Measurements from ENCODE around the gene DIP2A.
A peak's percentile ranks its signal among the peaks of the same experiment; 100 is the strongest.
"Not testable (repeated sequence)": the region's sequence is repeated elsewhere in the genome, so short reads cannot be mapped to it uniquely, and the experiment has no call there.

Gene DIP2A

GRCh38 chr21:46443910-46444309, 14.8 kb upstream of the DIP2A start:
- ATAC-seq (replicated peaks) (no peak), DNase-seq (no peak)
- Mint-ChIP-seq H3K27me3 (no peaks in the 10 kb centered on the region), H3K4me1 (no peaks in the 10 kb centered on the region), H3K36me3 (peaks cover 42 to 60% of the 10 kb centered on the region in 2 donors), H3K9me3 (peaks cover 5% of the 10 kb centered on the region in 2 donors), H3K27ac (no peak overlapping the region), H3K4me3 (no peak overlapping the region)

GRCh38 chr21:46448108-46448507, 10.6 kb upstream of the DIP2A start:
- no peak overlapping the region for H3K4me3 Mint-ChIP-seq
- no peak overlapping the region for H3K27ac Mint-ChIP-seq
- peaks cover 19 to 36% of the 10 kb centered on the region in 2 donors for H3K36me3 Mint-ChIP-seq
- peaks cover 0 to 6% of the 10 kb centered on the region in 2 donors for H3K4me1 Mint-ChIP-seq
- peaks cover 5% of the 10 kb centered on the region in 2 donors for H3K9me3 Mint-ChIP-seq
- H3K27me3 Mint-ChIP-seq, result no peaks in the 10 kb centered on the region
- no peak for DNase-seq
- no peak for ATAC-seq (replicated peaks)

GRCh38 chr21:46448855-46449254, 9.8 kb upstream of the DIP2A start:
- not testable (repeated sequence) for H3K27me3 Mint-ChIP-seq; H3K9me3 Mint-ChIP-seq; DNase-seq; H3K4me1 Mint-ChIP-seq; ATAC-seq (replicated peaks); H3K4me3 Mint-ChIP-seq; H3K27ac Mint-ChIP-seq
- peaks cover 18 to 33% of the 10 kb centered on the region in 2 donors for H3K36me3 Mint-ChIP-seq

GRCh38 chr21:46452710-46453109, 6.0 kb upstream of the DIP2A start:
- ATAC-seq (replicated peaks), result no peak

GRCh38 chr21:46454142-46454541, 4.5 kb upstream of the DIP2A start:
- H3K27me3 Mint-ChIP-seq, result no peaks in the 10 kb centered on the region
- H3K4me3 Mint-ChIP-seq, result no peak overlapping the region
- H3K9me3 Mint-ChIP-seq, result no peaks in the 10 kb centered on the region
- DNase-seq, result no peak
- no peak overlapping the region for H3K27ac Mint-ChIP-seq
- ATAC-seq (replicated peaks), result no peak
- peaks cover 8 to 35% of the 10 kb centered on the region in 2 donors for H3K4me1 Mint-ChIP-seq
- H3K36me3 Mint-ChIP-seq, result peaks cover 12 to 20% of the 10 kb centered on the region in 2 donors

More at GRCh38 chr21:46452710-46453109, 6.0 kb upstream of the DIP2A start:
- Mint-ChIP-seq H3K4me1 (peaks cover 7 to 30% of the 10 kb centered on the region in 2 donors), H3K36me3 (peaks cover 17 to 30% of the 10 kb centered on the region in 2 donors), H3K4me3 (no peak overlapping the region), H3K27ac (no peak overlapping the region), H3K9me3 (peaks cover 3 to 5% of the 10 kb centered on the region in 2 donors), H3K27me3 (no peaks in the 10 kb centered on the region)
- no peak for DNase-seq

GRCh38 chr21:46454634-46455390, 3.9 kb upstream of the DIP2A start:
- peaks cover 11 to 18% of the 10 kb centered on the region in 2 donors for H3K36me3 Mint-ChIP-seq
- H3K27ac Mint-ChIP-seq, result no peak overlapping the region

GRCh38 chr21:46455575-46456385, 2.9 kb upstream of the DIP2A start:
- DNase-seq, result no peak
- Mint-ChIP-seq H3K36me3 (peaks cover 10 to 11% of the 10 kb centered on the region in 2 donors), H3K4me1 (peaks cover 8 to 44% of the 10 kb centered on the region in 2 donors), H3K27ac (no peak overlapping the region), H3K27me3 (no peaks in the 10 kb centered on the region), H3K4me3 (no peak overlapping the region), H3K9me3 (no peaks in the 10 kb centered on the region)
- ATAC-seq (replicated peaks), result no peak

More at GRCh38 chr21:46454634-46455390, 3.9 kb upstream of the DIP2A start:
- Mint-ChIP-seq H3K4me3 (no peak overlapping the region), H3K4me1 (peaks cover 8 to 39% of the 10 kb centered on the region in 2 donors), H3K27me3 (no peaks in the 10 kb centered on the region), H3K9me3 (no peaks in the 10 kb centered on the region)
- no peak for DNase-seq
- no peak for ATAC-seq (replicated peaks)

- H3K4me3 Mint-ChIP-seq, result peak overlapping the region in 1 of 2 donors; percentile 32
- ATAC-seq (replicated peaks) (no peak), DNase-seq (no peak)
- no peak overlapping the region for H3K27ac Mint-ChIP-seq
- H3K36me3 Mint-ChIP-seq, result peaks cover 10 to 11% of the 10 kb centered on the region in 2 donors
- no peaks in the 10 kb centered on the region for H3K9me3 Mint-ChIP-seq
- H3K4me1 Mint-ChIP-seq, result peaks cover 8 to 44% of the 10 kb centered on the region in 2 donors
- no peaks in the 10 kb centered on the region for H3K27me3 Mint-ChIP-seq
Observed at GRCh38 chr21:46456750-46457149, 1.9 kb upstream of the DIP2A start.

GRCh38 chr21:46457801-46458314, 833 bp upstream of the DIP2A start:
- Mint-ChIP-seq H3K4me3 (peak overlapping the region; percentile 93 to 94), H3K36me3 (peaks cover 11 to 12% of the 10 kb centered on the region in 2 donors), H3K9me3 (no peaks in the 10 kb centered on the region), H3K4me1 (peaks cover 13 to 37% of the 10 kb centered on the region in 2 donors), H3K27ac (peak overlapping the region; percentile 95), H3K27me3 (no peaks in the 10 kb centered on the region)
- peak; percentile 36 for DNase-seq
- ATAC-seq (replicated peaks), result peak; percentile 40 to 46

GRCh38 chr21:46459024-46459355, 299 bp downstream of the DIP2A start:
- Mint-ChIP-seq H3K27ac (peak overlapping the region; percentile 77), H3K9me3 (no peaks in the 10 kb centered on the region), H3K4me1 (peaks cover 13 to 37% of the 10 kb centered on the region in 2 donors), H3K36me3 (peaks cover 12 to 16% of the 10 kb centered on the region in 2 donors), H3K4me3 (peak overlapping the region; percentile 88 to 94), H3K27me3 (no peaks in the 10 kb centered on the region)
- ATAC-seq (replicated peaks) (no peak), DNase-seq (no peak)

- Mint-ChIP-seq H3K9me3 (no peaks in the 10 kb centered on the region), H3K27ac (peak overlapping the region; percentile 94), H3K4me1 (peaks cover 13 to 37% of the 10 kb centered on the region in 2 donors), H3K36me3 (peaks cover 14 to 19% of the 10 kb centered on the region in 2 donors), H3K27me3 (no peaks in the 10 kb centered on the region), H3K4me3 (peak overlapping the region; percentile 88 to 94)
- ATAC-seq (replicated peaks) (no peak), DNase-seq (no peak)
Observed at GRCh38 chr21:46459356-46460112, 843 bp downstream of the DIP2A start.

- Mint-ChIP-seq H3K27me3 (no peaks in the 10 kb centered on the region), H3K4me1 (peaks cover 12 to 22% of the 10 kb centered on the region in 2 donors), H3K27ac (peak overlapping the region; percentile 72), H3K36me3 (peaks cover 4 to 13% of the 10 kb centered on the region in 2 donors), H3K4me3 (no peak overlapping the region), H3K9me3 (no peaks in the 10 kb centered on the region)
- ATAC-seq (replicated peaks) (no peak), DNase-seq (no peak)
Observed at GRCh38 chr21:46461909-46462308, 3.2 kb downstream of the DIP2A start.

GRCh38 chr21:46465153-46465552, 6.5 kb downstream of the DIP2A start:
- DNase-seq, H3K27ac Mint-ChIP-seq: not testable (repeated sequence)

GRCh38 chr21:46465651-46466050, 7.0 kb downstream of the DIP2A start:
- Mint-ChIP-seq H3K4me1 (peaks cover 0 to 5% of the 10 kb centered on the region in 2 donors), H3K9me3 (no peaks in the 10 kb centered on the region), H3K27me3 (no peaks in the 10 kb centered on the region), H3K36me3 (peaks cover 4 to 17% of the 10 kb centered on the region in 2 donors), H3K4me3 (no peak overlapping the region), H3K27ac (no peak overlapping the region)
- no peak for ATAC-seq (replicated peaks)
- DNase-seq, result no peak

More at GRCh38 chr21:46465153-46465552, 6.5 kb downstream of the DIP2A start:
- ATAC-seq (replicated peaks); H3K9me3 Mint-ChIP-seq; H3K27me3 Mint-ChIP-seq; H3K4me1 Mint-ChIP-seq; H3K4me3 Mint-ChIP-seq: not testable (repeated sequence)
- H3K36me3 Mint-ChIP-seq, result peaks cover 4 to 17% of the 10 kb centered on the region in 2 donors
